Chondrocyte (in vitro differentiated cells): ENCODE measurements around the gene RPLP1. TPM values are rescaled to one million over a fixed set of nuclear protein-coding genes. Genes with fewer than 3 reads are reported as not detected.

Experiments used
- DNase-seq: peaks from one replicate; pipeline ENCODE4 v3.0.0; 2021; ENCODE audit warnings: mixed read lengths, low spot score
- H3K27ac Mint-ChIP-seq: one replicate; pipeline ENCODE4 v1.8.0; 2021; ENCODE audit warnings: mild to moderate bottlenecking, moderate library complexity, mixed read lengths; ENCODE audit not compliant: unreplicated experiment
- H3K27me3 Mint-ChIP-seq: 2 replicates; pipeline ENCODE4 v1.8.0; 2021; ENCODE audit warnings: low read depth, mixed read lengths
- H3K36me3 Mint-ChIP-seq: 2 replicates; pipeline ENCODE4 v1.8.0; 2021; ENCODE audit warnings: low read depth, mixed read lengths
- H3K4me1 Mint-ChIP-seq: 2 replicates; pipeline ENCODE4 v1.8.0; 2021; ENCODE audit warnings: low read depth, mild to moderate bottlenecking, mixed read lengths
- H3K4me3 Mint-ChIP-seq: one replicate; pipeline ENCODE4 v1.8.0; 2021; ENCODE audit warnings: mild to moderate bottlenecking, moderate library complexity, mixed read lengths; ENCODE audit not compliant: unreplicated experiment
- H3K9me3 Mint-ChIP-seq: 2 replicates; pipeline ENCODE4 v1.8.0; 2021; ENCODE audit warnings: low read depth, mixed read lengths
- total RNA-seq: library from RNA; stranded (reverse); gene quantifications from 3 replicates; pipeline ENCODE4 v1.2.1, GENCODE V29; 2021
- TF ChIP-seq, protein P1 (sequence below): fragments of 200-600 bp; sonication (generic); IDR thresholded peaks from 2 replicates; pipeline ENCODE4 v1.5.0; 2021; ENCODE audit warnings: antibody characterized with exemption, mild to moderate bottlenecking, moderate library complexity

RPLP1 gene
- total RNA-seq, 1 donor from 2014 or later = 1,473 TPM

DNA sequence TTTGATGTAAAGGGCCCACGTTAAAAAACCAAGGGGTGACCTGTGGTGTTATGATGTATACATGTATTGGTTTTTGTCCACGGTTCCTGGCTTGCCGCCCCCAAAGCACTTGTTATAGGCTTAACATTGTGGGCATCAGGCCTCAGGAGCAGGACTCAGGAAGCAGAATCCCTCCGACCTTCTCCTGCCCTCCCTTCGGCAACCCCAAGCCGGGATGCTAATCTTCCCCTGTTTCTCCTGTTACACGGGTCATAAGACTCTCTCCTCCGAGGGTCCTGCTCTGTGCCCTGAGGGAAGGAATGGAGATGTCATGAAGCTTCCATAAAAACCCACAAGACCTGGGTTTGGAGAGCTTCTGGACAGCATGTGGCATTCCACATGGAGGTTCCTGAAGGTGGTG lies 48.8 kb downstream of the RPLP1 start:
- Mint-ChIP-seq H3K27ac (no peak overlapping the region), H3K36me3 (peaks cover 1% of the 10 kb centered on the region), H3K9me3 (no peaks in the 10 kb centered on the region), H3K4me3 (no peak overlapping the region), H3K27me3 (peaks cover 17% of the 10 kb centered on the region), H3K4me1 (no peaks in the 10 kb centered on the region)
- DNase-seq = no peak
- TF ChIP-seq, protein P1, sequence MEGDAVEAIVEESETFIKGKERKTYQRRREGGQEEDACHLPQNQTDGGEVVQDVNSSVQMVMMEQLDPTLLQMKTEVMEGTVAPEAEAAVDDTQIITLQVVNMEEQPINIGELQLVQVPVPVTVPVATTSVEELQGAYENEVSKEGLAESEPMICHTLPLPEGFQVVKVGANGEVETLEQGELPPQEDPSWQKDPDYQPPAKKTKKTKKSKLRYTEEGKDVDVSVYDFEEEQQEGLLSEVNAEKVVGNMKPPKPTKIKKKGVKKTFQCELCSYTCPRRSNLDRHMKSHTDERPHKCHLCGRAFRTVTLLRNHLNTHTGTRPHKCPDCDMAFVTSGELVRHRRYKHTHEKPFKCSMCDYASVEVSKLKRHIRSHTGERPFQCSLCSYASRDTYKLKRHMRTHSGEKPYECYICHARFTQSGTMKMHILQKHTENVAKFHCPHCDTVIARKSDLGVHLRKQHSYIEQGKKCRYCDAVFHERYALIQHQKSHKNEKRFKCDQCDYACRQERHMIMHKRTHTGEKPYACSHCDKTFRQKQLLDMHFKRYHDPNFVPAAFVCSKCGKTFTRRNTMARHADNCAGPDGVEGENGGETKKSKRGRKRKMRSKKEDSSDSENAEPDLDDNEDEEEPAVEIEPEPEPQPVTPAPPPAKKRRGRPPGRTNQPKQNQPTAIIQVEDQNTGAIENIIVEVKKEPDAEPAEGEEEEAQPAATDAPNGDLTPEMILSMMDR = no peak

DNA sequence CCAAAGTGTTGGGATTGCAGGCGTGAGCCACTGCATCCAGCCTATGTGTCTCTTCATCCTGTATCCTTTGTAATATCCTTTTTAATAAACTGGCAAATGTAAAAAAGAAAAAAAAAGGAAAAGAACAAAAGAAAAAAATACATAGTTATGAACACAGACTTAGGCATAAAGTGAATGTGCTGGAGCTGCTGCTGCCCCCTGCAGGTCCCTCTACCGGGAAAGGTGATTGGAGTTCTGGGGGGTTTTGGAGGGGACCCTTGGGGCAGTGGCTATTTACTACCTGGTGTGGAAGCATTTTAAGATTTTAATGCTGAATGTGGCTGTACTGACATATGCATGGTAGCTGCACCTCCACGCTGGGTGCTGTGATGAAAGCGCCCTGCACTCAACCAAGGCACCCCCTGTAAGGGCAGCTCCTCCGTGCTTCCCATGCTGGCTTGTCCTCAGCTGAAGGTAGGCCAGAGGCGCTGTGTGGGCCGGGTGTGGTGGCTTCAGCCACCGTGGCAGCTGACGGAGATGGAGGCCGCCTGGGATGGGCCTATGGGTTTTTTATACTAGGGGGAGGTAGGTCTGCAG lies 49.9 kb downstream of the RPLP1 start:
- TF ChIP-seq, protein P1 = peak; percentile 54
- Mint-ChIP-seq H3K36me3 (peaks cover 1% of the 10 kb centered on the region), H3K4me3 (no peak overlapping the region), H3K27ac (no peak overlapping the region), H3K27me3 (peaks cover 15% of the 10 kb centered on the region), H3K4me1 (no peaks in the 10 kb centered on the region), H3K9me3 (no peaks in the 10 kb centered on the region)
- no peak for DNase-seq

- H3K4me1 Mint-ChIP-seq = no peaks in the 10 kb centered on the region
- H3K36me3 Mint-ChIP-seq = peaks cover 2% of the 10 kb centered on the region
- peaks cover under 1% of the 10 kb centered on the region for H3K9me3 Mint-ChIP-seq
- no peak overlapping the region for H3K4me3 Mint-ChIP-seq
- DNase-seq = no peak
- peaks cover 17% of the 10 kb centered on the region for H3K27me3 Mint-ChIP-seq
- TF ChIP-seq, protein P1 = no peak
- H3K27ac Mint-ChIP-seq = no peak overlapping the region
Observed at GRCh38 chr15:69504352-69505040, 51.9 kb downstream of the RPLP1 start.

Other genes starting within 250 kb of the RPLP1 start
- gene PAQR5, start 153.9 kb upstream of the RPLP1 start, total RNA-seq = 0.20 TPM in 1 of 3 replicates, not detected in the others
- gene KIF23, start 38.5 kb upstream of the RPLP1 start, total RNA-seq = 13.5 to 20.4 TPM (median 14.8 TPM) in 3 replicates